K562 (cell line): ENCODE results near the gene FMOD. TPM values are rescaled to one million over a fixed set of nuclear protein-coding genes. Genes with fewer than 3 reads are reported as not detected.
A peak's percentile ranks its signal among the peaks of the same experiment; 100 is the strongest.

ENCODE experiments used
- ATAC-seq: fragments of 200-7000 bp; cut with Tn5 transposase; 3 replicates; pipeline ENCODE4 v1.9.1; 2020; ENCODE audit warnings: moderate library complexity
- BruUV-seq: library from RNA; stranded (reverse); fragments of 400-500 nt; replicated peaks from 2 replicates; lab custom pipeline; 2021; lab: Mats Ljungman, UMichigan
- CTCF ChIA-PET: fragments of 300-600 bp; formaldehyde crosslinking; extraction: SDS; loops from one replicate; lab custom pipeline; 2021; ENCODE audit warnings: low intra/inter-chr PET ratio; lab: Yijun Ruan, JAX
- POLR2A ChIA-PET: fragments of 300-600, 350-650 bp; sonication (Branson Sonifier 250); formaldehyde crosslinking; extraction: SDS; loops from one replicate; lab custom pipeline; 2021; ENCODE audit warnings: antibody characterized with exemption, inconsistent platforms; lab: Yijun Ruan, JAX
- DNase-seq, 4 experiments: peaks; one replicate each; pipeline versions ENCODE4 v3.0.0 to v3.0.0-alpha.2; 2011 to 2018; ENCODE audit warnings: low spot score in 3 of 4, mixed read lengths in 3 of 4; ENCODE audit errors: extremely low read depth in 1 of 4
- FAIRE-seq: peaks from 2 replicates; lab custom pipeline; 2011; peaks lifted over from hg19 to GRCh38; lab: Jason Lieb, UNC
- H2AFZ ChIP-seq: 2 replicates; pipeline ENCODE4 v1.6.0; 2011; ENCODE audit warnings: low read depth, low read length, control low read depth, inconsistent platforms
- H3K27ac ChIP-seq: fragments of 200-600 bp; 3 replicates; pipeline ENCODE4 v1.8.0; 2011; ENCODE audit warnings: low read depth, mild to moderate bottlenecking, control low read depth, inconsistent platforms, low read length, moderate library complexity, mixed read lengths; ENCODE audit errors: extremely low read depth
- H3K27me3 ChIP-seq, 2 experiments: fragments of 300-600 bp in 1 of 2; 2 replicates in 1 of 2; 3 replicates in 1 of 2; pipeline versions ENCODE4 v1.6.0 to v1.8.0; 2011; ENCODE audit warnings: inconsistent platforms in 2 of 2, low read length in 2 of 2, mild to moderate bottlenecking in 1 of 2, mixed read lengths in 1 of 2, moderate library complexity in 1 of 2; ENCODE audit not compliant: control insufficient read depth in 2 of 2, insufficient read depth in 2 of 2
- H3K36me3 ChIP-seq: fragments of 300-600 bp; 3 replicates; pipeline ENCODE4 v1.8.0; 2011; ENCODE audit warnings: mild to moderate bottlenecking, low read length, inconsistent platforms; ENCODE audit not compliant: control insufficient read depth, insufficient read depth
- H3K4me1 ChIP-seq, 2 experiments: fragments of 200-600 bp in 1 of 2; replicated peaks in 1 of 2; 2 replicates in 1 of 2; 3 replicates in 1 of 2; pipeline versions ENCODE4 v1.5.1 to v1.8.0; 2011; ENCODE audit warnings: inconsistent platforms in 2 of 2, low read length in 2 of 2, mild to moderate bottlenecking in 1 of 2, mixed read lengths in 1 of 2, moderate library complexity in 1 of 2; ENCODE audit not compliant: control insufficient read depth in 2 of 2, insufficient read depth in 2 of 2
- H3K4me2 ChIP-seq: 2 replicates; pipeline ENCODE4 v1.6.1; 2011; ENCODE audit warnings: low read length, control low read depth, inconsistent platforms, mixed read lengths; ENCODE audit not compliant: insufficient read depth
- H3K4me3 ChIP-seq: fragments of 200-600 bp; sonication (generic), shearing (Covaris generic); 2 replicates; pipeline ENCODE4 v1.5.1; 2016; ENCODE audit warnings: control low read depth, inconsistent platforms
- H3K79me2 ChIP-seq: fragments of 200-600 bp; 3 replicates; pipeline ENCODE4 v1.8.0; 2011; ENCODE audit warnings: low read length, inconsistent platforms; ENCODE audit not compliant: control insufficient read depth, insufficient read depth
- H3K9ac ChIP-seq, 2 experiments: 2 replicates each; pipeline versions ENCODE4 v1.6.0 to v1.6.1; 2011; ENCODE audit warnings: low read depth in 2 of 2, low read length in 2 of 2, control low read depth in 1 of 2, inconsistent platforms in 1 of 2, mild to moderate bottlenecking in 1 of 2, mixed read lengths in 1 of 2; ENCODE audit not compliant: insufficient read depth in 1 of 2
- H3K9me1 ChIP-seq: one replicate; pipeline ENCODE4 v1.6.0; 2011; ENCODE audit warnings: inconsistent platforms, mild to moderate bottlenecking, low read length, moderate library complexity; ENCODE audit not compliant: control insufficient read depth, insufficient read depth
- H3K9me3 ChIP-seq: replicated peaks from 2 replicates; pipeline ENCODE4 v1.5.1; 2011; ENCODE audit warnings: low read depth, low read length, inconsistent platforms; ENCODE audit not compliant: control insufficient read depth, insufficient read depth
- H4K20me1 ChIP-seq: replicated peaks from 2 replicates; pipeline ENCODE4 v1.6.1; 2011; ENCODE audit warnings: low read length, inconsistent platforms, mixed read lengths; ENCODE audit not compliant: control insufficient read depth, insufficient read depth
- DPF2 ChIP-seq: fragments of 450-650 bp; IDR thresholded peaks from 2 replicates; pipeline ENCODE4 v1.6.1; 2016
- FOXA3 ChIP-seq, 2 experiments: fragments of 450-650 bp in 1 of 2; sonication (generic) in 1 of 2; formaldehyde crosslinking; IDR thresholded peaks in 1 of 2; conservative IDR thresholded peaks in 1 of 2; 2 replicates each; pipeline versions ENCODE4 v1.4.0 to v1.8.0; 2020 to 2022; ENCODE audit warnings: mild to moderate bottlenecking in 2 of 2, missing genetic modification reagents in 1 of 2
- FOXM1 ChIP-seq, 2 experiments: fragments of 450-650 bp in 1 of 2; sonication (generic) in 1 of 2; formaldehyde crosslinking in 1 of 2; IDR thresholded peaks; 2 replicates each; pipeline versions ENCODE4 v1.6.1 to v1.9.0; 2017 to 2022; ENCODE audit warnings: low read depth in 2 of 2, mild to moderate bottlenecking in 2 of 2, missing genetic modification reagents in 1 of 2, moderate library complexity in 1 of 2
- RCOR1 ChIP-seq, 2 experiments: IDR thresholded peaks; 2 replicates each; pipeline ENCODE4 v1.6.1; 2012; ENCODE audit warnings: low read depth in 2 of 2, low read length in 2 of 2, borderline replicate concordance in 1 of 2, improper control_type of control experiment in 1 of 2
- ZBTB7A ChIP-seq: IDR thresholded peaks from 2 replicates; pipeline ENCODE4 v1.6.1; 2011; ENCODE audit warnings: low read depth, mild to moderate bottlenecking, low read length, moderate library complexity, borderline replicate concordance; ENCODE audit not compliant: control insufficient read depth
- WGBS: fragments of 100-300 bp; shearing (Covaris generic); methylation state at CpG from one replicate; pipeline ENCODE4 v1.1.6; 2016; ENCODE audit warnings: low coverage, mixed read lengths; ENCODE audit not compliant: insufficient coverage; ENCODE audit errors: missing lambda C conversion rate; 5-methylcytosine and 5-hydroxymethylcytosine counted together
- in situ Hi-C: fragments of 300-500 bp; cut with MboI; formaldehyde crosslinking; loops from 4 replicates; pipeline ENCODE4 v1.15.0; 2018; ENCODE audit warnings: inconsistent platforms, mixed read lengths
- intact Hi-C: fragments of 100-400 bp; cut with micrococcal nuclease; formaldehyde crosslinking; loops from 2 replicates; pipeline ENCODE4 v1.14.2; 2022
- polyA plus RNA-seq, 8 experiments: library from polyadenylated mRNA; depleted of rRNA in 4 of 8; stranded (reverse) in 5 of 8; unstranded in 3 of 8; fragments of >200 nt; fragmentation: Nextera tagmentation in 2 of 8; fragmentation: Illumina TruSeq in 1 of 8; extraction: Ambion mirVana in 2 of 8; extraction: Trizol in 1 of 8; gene quantifications; 2 replicates each; pipeline versions ENCODE4 v1.2.1 to v1.2.3, GENCODE V29; 2011 to 2014; ENCODE audit warnings: inconsistent platforms in 1 of 8, missing spikeins in 1 of 8
- total RNA-seq, 7 experiments: library from RNA; depleted of rRNA in 6 of 7; stranded (reverse); fragments of >200 nt in 6 of 7; fragmentation: Illumina TruSeq in 2 of 7; extraction: Trizol in 2 of 7; gene quantifications; 2 replicates each; pipeline versions ENCODE4 v1.2.1 to v1.2.3, GENCODE V29; 2011 to 2021; ENCODE audit warnings: low replicate concordance in 1 of 7
- TF ChIP-seq, protein P1 (sequence below): fragments of 450-650 bp; IDR thresholded peaks from 2 replicates; pipeline ENCODE4 v1.6.1; 2016; ENCODE audit warnings: missing biosample characterization, missing genetic modification characterization

The FMOD gene
- total and polyA plus RNA-seq, 9 of the 15 experiments (the other 6 are each of a cell fraction or from before 2014, with no cell fraction given): 0.03 to 0.13 (median 0.03) TPM; not detected in 6

DNA sequence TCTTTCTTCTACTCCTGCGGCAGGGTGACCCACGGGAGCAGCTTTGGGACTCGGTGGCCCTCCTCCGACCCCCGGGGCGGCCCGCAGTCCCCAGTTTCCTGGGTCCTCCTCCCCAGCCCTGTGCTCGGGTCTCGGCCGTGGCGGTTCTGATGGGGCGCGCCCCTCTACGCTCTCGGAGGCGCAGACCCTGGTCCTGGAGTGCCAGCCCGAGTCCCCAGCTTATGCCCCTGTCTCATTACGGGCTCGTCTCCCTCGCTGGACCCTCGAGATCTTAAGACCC is 45.2 kb downstream of the FMOD start (continued):
- TF ChIP-seq ZBTB7A (peak; percentile 1; the same call in 1 of the 2 replicates), FOXA3 (CRISPR knock-in tag; conservative IDR thresholded peaks at IDR 0.05 in 1 of 2, IDR thresholded peaks at IDR 0.05 in 1 of 2) (0 out of 4 replicates have a peak, but pooled peaks of 1 of the 2 experiments have one; percentile 6), DPF2 (no peak)
- TF ChIP-seq, protein P1, sequence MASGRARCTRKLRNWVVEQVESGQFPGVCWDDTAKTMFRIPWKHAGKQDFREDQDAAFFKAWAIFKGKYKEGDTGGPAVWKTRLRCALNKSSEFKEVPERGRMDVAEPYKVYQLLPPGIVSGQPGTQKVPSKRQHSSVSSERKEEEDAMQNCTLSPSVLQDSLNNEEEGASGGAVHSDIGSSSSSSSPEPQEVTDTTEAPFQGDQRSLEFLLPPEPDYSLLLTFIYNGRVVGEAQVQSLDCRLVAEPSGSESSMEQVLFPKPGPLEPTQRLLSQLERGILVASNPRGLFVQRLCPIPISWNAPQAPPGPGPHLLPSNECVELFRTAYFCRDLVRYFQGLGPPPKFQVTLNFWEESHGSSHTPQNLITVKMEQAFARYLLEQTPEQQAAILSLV (tag): no peak

DNA sequence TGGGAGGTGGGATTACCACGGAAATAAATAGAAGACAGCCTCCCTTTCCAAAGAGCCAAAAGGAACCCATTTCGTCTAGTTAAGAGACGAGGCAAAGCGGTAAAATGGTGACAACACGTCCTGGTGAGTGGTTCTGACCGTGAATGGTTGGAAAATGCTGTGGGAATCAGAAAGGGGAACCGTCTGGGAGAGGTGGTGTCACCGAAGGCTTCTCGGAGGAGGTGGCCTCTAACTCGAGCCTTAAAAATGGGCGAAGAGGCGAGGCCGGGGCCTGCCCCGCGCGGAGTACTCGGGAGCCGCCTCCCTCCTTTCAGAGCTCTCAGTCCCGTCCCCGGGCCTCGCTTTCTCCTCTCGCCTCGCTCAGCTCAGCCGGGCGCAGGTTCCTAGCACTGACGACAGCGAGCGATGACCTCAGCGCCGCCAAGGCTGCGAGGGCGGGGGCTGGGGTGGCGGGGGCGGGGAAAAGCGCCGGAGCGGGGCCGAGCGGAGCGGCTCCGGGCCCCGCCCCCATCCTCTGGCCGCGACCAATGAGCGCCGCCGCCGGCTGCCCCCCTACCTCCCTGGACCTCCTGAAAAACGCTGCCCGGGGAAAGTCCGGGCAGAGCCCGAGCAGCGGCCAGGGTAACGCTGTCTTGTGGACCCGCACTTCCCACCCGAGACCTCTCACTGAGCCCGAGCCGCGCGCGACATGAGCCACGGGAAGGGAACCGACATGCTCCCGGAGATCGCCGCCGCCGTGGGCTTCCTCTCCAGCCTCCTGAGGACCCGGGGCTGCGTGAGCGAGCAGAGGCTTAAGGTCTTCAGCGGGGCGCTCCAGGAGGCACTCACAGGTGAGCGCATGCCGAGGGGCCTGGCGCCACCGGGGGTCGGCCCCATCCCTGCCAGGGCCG is 45.8 kb downstream of the FMOD start, which contains the start of gene BTG2:
BTG2 (plus strand) TSS at position 601 of the 890 bp plus-strand sequence; CDS start at position 689, 88 bp downstream.
- ChIA-PET CTCF (interaction anchor here (0.6 kb wide), 1 partner anchor 354 kb away, joined by 3 read pairs; no protein-coding TSS in a partner anchor), POLR2A (interaction anchor here (0.6 to 9.3 kb wide), 9 partner anchors 10 to 34 kb away, joined by 3 to 117 read pairs (median 7); no protein-coding TSS in a partner anchor)
- H3K4me3 ChIP-seq: peak within 1 kb of the TSS; percentile 69
- peak within 1 kb of the TSS; percentile 90 for H3K27ac ChIP-seq
- H3K9me3 ChIP-seq: no peaks in the 10 kb centered on the region
- H2AFZ ChIP-seq: peak within 1 kb of the TSS; percentile 85
- peak within 1 kb of the TSS; percentile 84 for H3K4me2 ChIP-seq
- H3K4me1 ChIP-seq: peaks cover 65 to 67% of the 10 kb centered on the region in 2 experiments
- peaks cover 26% of the 10 kb centered on the region; the same call in 2 of the 3 replicates for H3K79me2 ChIP-seq
- in situ Hi-C loops: no loop called here
- no peaks in the 10 kb centered on the region for H3K27me3 ChIP-seq
- ATAC-seq (peak; percentile 86), FAIRE-seq (peak; percentile 42), DNase-seq (peak; percentile 96 to 99 (median 98))
- H3K9me1 ChIP-seq: peaks cover 8% of the 10 kb centered on the region
- TSS peak; percentile 95 for BruUV-seq
- peaks cover 29% of the 10 kb centered on the region for H4K20me1 ChIP-seq
- intact Hi-C loops: loop anchor here (1.0 kb wide), 1 partner anchor 32 kb away; no protein-coding TSS in a partner anchor
- H3K9ac ChIP-seq: peak within 1 kb of the TSS; percentile 87 to 93
- peaks cover 11% of the 10 kb centered on the region for H3K36me3 ChIP-seq
- 1% methylated on average over 60 of the region's 79 CpGs for WGBS
- TF ChIP-seq FOXM1 (IDR thresholded peaks at IDR 0.05; ENCODE audit: low read depth): peak; percentile 50
- TF ChIP-seq FOXM1 (CRISPR knock-in tag; IDR thresholded peaks at IDR 0.05; ENCODE audit: low read depth): no peak
- TF ChIP-seq RCOR1 (IDR thresholded peaks at IDR 0.05; ENCODE audit: borderline replicate concordance in 1 of 2, low read depth in 2 of 2, low read length in 2 of 2): peak; percentile 57 to 95; a peak in 2 of 4 replicates
